NCI-H2107 (cell line): ENCODE data around the gene RAPGEF2.

Source experiments
- DNase-seq: peaks from one replicate; lab custom pipeline; 2025; lab: John Stamatoyannopoulos, UW

Gene RAPGEF2

DNA sequence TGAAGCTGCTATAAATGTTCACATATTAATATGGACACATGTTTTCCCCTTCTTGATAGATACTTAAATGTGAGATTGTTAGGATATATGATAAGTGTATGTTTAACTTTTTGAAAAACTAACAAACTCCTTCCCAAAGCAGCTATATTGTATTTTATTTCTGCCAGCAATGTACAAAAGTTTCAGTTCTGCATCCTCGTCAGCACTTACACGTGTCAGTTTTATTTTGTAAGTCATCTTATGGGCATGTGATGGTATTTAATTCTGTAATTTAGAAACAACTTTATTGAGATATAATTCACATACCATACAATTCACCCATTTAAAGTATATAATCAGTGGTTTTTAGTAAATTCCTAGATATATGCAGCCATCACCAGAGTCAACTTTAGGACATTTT is 31.6 kb downstream of the RAPGEF2 start:
- no peak for DNase-seq

DNA sequence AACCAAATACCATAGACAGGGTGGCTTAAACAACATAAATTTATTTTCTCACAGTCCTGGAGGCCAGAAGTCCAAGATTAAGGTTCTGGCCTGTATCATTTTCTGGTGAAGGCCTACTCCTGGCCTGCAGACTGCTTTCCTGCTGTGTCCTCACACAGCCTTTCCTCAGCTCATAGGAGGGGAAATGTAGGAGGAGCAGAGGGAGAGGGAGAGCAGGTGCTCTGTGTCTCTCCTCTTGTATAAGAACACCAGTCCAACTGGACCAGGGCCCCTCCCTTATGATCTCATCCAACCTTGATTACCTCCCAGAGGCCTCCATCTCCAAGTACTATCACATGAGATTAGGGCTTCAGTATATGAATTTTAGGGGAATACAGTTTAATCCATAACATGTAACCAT is 34.3 kb downstream of the RAPGEF2 start:
- no peak for DNase-seq

DNA sequence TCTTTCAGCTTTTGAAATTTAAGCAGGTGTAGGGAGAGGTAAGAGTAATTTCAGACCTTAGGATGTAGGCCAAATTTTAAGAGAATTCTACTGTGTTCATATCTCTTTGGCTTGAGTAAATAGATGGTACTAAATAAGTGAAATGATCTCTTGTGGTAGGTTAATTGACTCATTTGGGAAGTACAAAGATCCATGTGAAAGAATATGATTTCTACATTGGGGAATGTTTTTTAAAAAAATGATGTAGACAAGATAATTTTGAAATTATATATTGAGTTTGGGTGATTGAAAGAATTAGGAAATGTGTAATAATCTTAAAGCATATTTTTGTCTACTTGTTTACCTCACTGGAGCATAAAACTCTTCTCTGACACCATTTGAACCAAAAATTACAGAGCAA is 35.6 kb downstream of the RAPGEF2 start:
- no peak for DNase-seq

DNA sequence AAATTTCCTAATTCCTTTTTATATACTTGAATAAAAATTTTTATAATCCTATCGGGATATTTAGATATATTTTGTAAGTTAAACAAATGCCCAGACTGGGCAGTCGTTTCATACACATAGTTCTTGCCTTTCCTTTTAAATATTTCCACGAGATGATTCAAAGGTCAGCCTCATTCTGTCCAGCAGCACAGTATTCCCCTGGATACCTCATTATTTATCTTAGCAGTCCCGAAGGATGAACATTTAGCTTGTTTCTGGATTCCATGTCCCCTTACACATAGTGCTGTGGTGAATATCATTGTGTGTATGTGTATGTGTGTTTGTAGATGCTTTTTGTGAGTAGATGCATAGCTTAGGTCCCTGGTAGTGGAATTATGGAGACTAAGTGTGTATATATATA is 38.3 kb downstream of the RAPGEF2 start:
- DNase-seq = no peak

DNA sequence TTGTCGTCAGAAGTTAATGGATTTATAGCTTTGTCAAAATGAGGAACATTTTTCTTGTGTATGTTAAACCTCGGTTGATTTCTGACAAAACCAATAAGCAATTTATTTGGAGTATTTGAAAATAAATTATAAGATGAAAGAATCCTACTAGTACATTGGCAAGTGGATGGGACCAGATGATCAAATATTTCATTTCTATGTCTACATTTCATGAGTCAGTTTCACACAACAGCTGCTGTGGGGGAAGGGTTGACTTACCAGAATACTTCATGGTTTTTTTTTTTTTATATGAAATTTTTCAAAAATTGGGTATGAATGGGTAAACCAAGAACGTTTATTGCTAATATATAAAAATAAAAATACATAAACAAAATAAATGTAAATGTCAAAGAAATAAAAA is 39.4 kb downstream of the RAPGEF2 start:
- no peak for DNase-seq

DNA sequence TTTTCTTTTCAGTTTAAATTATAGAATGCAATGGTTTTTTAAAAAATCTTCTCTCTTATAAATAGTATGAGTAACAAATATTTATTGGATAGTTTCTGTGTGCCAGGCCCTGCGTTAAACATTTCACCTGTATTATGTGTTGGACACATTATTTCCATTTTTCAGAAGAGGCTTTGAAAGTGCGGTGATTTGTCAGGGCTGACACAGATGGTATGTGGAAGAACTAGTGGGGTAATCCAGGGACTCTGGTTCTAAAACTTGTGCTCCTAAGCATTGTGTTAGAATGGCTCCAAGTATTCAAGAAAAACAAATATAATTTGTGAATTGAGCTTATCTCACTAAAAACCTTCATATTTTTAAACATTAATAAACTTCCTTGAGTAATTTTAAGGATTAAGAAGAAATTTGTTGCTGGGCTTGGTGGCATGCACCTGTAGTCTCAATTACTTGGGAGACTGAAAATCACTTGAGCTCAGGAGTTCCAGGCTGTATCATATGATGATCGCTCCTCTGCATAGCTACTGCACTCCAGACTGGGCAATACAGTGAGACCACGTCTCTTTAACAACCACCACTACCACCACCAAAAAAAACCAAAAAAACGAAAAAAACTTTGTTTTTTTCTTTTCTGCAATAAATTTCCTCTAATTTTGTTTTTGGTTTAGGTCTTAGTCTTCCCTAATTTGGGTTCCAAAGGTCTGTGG is 40.0 kb downstream of the RAPGEF2 start:
- no peak for DNase-seq

DNA sequence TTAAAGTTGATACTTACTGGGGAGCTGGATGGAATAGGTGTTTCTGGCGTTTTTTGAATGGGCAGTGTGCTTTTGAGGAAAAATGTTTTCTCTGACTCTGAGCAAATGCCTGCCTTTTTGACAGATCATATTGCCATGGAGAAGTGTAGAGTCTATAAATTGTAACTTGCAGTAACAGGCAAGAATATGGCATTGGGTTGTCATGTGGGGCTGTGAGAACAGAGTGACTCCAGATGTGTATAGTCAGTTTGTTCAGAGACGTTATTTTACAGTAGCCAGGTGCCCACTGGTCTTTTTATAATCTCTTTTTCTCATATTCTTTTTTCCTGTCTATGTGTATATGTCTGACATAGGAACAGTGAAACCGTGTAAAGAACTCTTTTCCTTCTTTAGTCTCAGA is 40.8 kb downstream of the RAPGEF2 start:
- DNase-seq = no peak

DNA sequence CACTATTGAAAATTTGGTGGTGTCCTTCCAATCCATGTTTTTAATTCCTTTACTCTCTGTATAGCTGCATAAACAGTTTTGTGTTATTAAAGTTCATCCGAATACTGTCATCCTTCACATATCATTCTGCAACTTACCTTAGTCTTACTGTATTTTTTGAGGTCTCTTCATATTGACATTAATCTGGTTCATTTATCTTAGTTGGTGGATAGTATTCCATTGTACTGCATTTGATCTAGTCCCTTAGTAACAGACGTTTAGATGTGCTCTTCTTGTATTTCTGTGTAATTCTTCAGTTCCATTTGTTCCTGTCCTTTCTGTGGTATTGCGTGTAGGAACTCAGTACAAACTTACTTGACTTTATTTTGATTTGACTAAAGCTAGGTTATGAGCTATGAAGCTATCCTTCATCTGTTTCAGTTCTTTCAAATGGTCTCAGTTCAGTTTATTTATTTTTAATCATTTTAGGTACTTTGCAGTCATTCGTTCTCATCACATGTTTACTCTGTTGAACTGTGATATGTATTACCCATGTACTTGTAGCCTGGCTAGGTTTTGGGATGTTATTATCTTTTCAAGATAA is 41.3 kb downstream of the RAPGEF2 start:
- DNase-seq = no peak

DNA sequence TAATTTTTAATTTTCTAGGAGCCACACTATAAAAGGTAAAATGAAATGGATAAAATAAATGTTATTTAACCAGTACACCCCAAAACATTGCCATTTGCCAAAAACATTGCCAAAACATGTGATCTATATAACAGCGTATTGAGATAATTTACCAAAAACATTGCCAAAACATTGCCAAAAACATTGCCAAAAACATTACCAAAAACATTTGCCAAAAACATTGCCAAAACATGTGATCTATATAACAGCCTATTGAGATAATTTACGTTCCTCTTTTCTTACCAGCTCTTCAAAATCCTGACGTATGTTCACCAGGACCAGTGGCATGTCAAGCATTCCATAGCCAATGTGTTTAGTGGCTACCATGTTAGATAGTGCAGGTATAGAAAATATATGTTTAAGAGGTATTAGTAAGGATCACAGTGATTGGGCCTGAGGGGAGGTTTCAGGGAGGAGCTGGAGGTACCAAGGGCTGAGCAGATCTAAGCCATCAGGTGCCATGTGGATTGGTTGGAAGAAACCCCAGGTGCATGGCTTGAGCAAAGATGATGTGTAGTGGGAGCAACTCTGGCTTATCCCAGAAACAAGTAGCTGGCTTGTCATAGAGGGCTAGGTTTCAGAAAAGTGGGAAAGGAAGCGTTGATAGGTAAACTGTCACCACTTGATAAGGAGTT is 42.6 kb downstream of the RAPGEF2 start:
- DNase-seq = no peak

DNA sequence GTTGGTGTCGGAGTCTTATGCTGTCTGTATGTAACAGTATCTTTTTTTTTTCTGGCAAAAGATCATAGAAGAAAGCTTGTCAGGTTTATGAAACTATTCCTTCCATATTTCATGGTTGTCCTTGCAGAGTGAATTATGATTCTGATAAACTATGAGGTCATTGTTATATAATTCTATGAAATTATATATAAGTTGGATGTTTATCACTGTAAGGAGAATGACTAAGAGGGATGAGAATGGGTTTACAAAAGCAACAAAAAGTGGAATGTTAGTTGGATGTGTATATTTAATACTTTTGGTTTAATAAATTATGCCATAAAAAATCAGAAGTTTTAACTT is 43.1 kb downstream of the RAPGEF2 start:
- DNase-seq = no peak

DNA sequence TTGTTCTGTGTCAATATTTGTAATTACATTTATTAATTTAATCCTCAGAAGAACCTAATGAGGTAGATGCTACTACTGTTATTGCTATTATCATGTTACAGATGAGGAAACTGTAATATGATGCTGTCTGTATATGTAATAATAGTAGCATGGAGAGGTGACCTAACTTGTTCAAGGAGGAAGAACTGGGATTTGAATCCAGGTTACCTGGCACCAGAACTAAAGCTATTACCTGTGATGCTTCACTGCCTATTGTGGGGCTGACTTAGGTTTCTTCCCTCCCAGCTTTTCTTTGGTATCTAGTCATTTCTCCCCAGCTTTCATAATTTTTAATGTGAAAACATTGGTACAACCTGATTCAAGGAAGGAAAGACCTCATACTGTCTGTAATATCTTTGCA is 43.6 kb downstream of the RAPGEF2 start:
- DNase-seq = no peak

DNA sequence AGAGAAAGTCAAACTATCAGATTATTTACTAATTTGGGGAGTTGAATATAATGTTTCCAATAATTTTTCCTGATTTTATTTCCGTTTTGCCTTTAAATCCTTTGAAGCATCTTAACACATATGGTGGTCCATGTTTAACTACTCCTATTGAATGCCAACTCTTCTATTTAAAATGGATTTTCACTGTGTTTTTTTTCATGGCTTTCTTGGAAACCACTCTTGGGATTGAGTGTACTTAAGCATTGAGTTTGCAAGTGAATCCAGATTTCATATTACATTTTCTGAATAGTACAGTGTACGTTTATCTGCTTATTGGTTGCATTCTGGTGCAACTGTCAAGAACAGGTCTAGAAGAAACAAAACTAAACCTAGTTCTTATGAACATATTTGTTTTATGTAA is 45.6 kb downstream of the RAPGEF2 start:
- DNase-seq = no peak

DNA sequence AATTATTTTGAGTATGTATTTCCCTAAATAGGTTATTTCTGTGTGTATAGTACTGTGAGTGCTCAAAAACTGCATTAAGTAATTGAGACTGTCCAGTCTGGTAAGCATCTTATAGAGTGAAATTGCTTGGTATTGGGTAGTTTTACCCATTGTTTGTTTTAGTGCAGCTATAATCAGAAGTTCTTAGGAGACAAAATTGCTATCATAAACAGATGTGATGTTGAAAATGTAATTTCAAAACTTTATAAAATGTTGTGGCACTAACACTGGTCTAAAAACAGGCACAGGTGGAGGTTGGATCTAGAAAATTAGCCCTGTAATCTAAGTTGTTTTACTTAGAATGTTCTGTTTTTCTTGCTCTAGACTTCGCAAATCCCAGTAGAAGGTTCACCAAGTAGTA is 46.8 kb downstream of the RAPGEF2 start:
- no peak for DNase-seq

DNA sequence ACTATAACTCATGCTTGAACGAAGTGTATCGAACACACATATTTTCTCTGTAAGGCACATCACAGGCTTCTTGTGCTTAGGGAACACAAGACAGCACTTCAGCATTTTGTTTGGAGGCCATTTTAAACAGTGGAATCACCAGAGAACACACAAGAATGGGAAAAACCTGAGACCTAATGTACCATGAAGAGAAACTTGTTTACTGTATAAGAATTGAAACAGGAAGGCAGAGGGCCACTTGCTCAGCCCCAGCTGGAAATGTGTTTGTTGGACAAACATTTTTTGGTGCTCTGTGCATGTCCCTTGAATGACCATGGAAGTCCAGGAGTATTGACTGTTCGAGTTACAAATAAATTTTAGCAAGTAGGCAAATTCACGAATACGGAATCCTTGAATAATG is 47.5 kb downstream of the RAPGEF2 start:
- no peak for DNase-seq

DNA sequence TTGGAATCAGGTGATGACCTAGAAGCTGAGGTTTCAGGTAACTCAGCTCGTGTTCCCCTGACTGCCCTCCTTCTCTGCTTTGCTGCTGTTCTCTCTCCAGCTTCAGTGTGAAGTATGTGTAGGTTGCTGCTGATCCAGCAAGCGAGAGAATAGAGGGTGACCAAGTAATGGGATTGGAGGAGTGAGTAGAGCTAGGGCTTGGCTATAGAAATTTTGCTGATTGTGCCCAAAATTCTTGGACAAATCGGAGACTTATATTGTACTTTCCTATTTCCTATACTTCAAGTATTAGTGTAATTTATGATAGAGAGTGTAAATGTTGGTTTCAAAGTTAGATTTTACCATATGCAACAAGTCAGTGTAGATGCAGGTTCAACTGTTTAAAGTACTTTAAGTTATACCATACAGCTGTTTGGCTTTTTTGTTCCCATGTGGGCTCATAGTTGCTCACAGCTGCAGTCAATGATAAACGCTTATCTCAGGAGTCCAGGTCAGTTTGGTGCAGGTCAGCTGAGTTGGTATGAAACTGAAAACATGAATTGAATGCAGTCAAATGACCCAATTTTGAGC is 48.0 kb downstream of the RAPGEF2 start:
- no peak for DNase-seq

DNA sequence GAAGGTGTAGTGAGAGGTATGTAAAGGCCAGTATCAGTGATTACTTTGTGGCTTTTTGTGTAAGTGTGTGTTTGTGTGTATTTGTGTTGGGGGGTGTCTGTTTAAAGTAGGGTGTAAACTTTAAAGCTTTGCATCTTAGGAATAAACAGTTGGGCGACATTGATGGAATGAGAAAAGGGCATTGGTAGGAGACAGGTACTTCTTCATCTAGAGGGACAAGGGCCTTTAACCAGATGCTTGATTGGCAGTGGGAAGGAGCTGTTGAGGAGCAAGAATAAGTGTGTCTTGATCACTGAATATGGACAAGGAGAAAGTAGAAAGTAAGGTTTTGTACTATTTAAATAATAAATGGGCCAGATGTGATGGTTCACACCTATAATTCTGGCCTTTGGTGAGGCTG is 48.8 kb downstream of the RAPGEF2 start:
- DNase-seq = no peak

DNA sequence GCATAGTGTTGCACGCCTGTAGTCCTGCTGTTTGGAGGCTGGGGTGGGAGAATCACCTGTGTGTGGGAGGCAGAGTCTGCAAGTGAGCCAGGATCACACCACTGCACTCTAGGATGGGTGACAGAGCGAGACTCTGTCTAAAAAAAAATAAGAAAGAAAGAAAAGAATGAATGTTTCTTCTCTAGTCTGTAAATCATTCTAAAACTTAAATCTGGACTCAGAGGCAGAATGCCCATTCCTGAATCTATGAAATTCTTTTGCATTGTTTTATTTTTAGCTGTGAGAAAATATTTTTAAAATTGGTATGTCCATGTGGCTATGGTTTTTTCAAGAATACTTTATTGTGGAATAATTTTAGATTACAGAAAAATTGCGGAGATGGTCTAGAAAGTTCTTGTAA is 49.3 kb downstream of the RAPGEF2 start:
- DNase-seq = no peak

DNA sequence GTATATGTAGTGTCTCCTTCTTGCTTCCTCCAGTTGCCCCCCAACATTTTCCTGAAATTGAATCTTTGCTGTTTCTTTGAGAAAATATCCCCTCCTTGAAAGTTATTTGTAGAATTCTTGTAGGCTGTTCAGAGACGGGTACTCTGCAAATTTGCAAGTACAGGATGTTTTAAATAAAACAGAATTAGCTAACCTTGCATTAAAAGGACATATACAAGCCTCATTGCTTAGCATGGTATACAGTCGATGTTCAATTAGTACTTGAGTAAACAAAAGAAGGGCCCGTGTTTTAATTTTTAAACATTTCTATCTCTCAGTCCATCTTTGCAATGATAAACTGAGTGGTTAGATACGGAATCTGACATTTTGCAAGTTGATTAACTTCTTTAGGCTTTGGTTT is 50.8 kb downstream of the RAPGEF2 start:
- DNase-seq = no peak

DNA sequence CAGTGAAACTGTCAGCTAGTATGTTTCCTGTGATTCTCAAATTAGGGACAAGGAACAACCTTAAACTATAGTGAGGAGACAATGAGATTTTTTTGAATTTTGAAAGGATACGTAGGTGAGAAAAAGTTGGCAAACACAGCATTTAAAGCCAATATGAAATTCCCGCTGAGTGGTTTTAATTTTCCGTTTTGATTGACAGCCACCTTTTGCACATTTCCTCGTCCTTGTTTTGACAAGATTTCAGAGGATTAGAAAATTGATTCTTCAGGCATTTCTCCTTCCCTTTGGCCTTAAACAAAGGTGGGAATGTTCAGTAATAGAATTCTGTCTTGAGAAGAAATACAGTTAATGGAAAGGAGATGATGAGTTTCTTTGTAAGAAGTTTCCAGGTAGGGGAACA is 52.2 kb downstream of the RAPGEF2 start:
- DNase-seq = no peak

DNA sequence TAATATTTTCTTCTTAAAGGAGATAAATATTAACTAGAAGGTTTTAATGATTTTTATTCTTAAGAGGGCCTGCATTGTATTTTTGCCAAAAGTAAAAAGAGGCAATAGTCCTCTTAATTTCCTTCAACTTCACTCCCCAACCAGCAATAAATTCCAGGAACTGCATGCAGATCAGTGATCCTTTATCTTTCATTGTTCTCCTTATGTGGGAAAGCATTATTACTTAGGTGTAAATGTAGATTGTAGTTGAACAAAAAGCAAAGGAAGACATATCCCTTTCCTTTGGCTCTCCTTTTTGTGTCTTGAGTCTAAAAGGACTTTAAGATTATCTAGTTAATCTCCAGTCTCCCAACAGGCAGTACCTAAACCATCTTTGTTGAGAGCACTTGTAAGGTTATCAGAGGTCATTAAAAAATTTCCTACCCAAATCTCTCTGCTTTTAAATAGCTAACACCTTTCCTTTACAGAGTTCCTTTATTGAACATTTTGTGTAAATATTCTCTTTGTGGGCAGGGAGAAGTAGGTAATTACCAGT is 55.3 kb downstream of the RAPGEF2 start:
- DNase-seq = no peak

DNA sequence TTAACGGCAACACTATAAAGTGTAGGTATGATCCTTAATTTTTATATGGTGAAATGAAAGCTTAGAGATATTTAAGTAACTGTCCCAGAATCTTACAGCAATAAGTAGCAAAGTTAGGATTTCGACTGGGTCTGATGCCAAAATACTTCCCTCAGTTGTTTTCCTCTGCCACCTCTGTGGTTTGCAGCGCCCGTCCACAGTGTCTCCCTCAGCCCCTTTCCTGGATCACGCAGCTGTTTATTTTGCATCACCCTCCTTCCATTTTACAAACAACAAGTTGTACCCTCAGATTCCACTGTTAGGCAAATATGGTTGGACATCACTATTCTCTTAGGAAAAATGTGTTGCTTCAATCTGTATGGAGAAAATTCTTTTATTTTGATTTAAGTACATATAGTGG is 56.1 kb downstream of the RAPGEF2 start:
- no peak for DNase-seq

DNA sequence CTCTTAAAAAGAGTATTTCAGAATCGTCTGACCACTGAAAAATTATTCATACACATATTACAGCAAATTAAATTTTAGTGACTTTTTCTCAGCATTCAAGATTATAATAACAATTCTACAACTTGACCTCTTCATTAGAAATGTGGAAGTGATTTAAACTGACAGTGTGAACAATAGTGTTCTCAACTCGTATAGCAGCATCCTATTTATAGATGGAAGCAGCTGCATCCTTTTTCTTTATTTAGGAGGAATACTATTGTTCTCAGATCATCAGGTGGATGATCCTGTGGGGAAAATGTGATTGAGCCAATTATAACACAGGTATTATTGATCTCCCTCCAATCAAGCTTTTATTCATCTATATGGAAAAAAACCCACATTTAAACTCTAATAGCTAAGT is 56.7 kb downstream of the RAPGEF2 start:
- DNase-seq = no peak

DNA sequence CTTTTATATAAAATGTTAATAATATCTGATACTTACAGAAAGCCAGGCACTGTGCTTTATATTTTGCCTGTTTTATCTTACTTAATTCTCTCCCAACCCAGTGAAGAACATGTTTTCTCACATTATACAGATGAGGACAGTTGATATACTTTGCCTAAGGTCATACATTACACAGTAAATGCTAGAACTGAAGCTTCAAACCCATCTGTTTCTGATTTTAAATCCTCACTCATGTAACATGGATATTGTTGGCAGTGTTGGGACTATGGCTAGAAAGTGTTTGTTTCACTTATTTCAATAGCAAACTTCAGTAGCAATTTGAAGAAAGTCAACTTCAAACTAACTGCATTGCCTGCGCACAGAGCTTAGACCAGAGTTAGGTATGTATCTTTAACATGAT is 57.4 kb downstream of the RAPGEF2 start:
- no peak for DNase-seq
